ENCODE data around the gene LGMN. TPM values are rescaled to one million over a fixed set of nuclear protein-coding genes. Genes with fewer than 3 reads are reported as not detected.

Gene LGMN
- total RNA-seq, 2 donors from 2014 or later = 83.6 to 167 TPM

DNA sequence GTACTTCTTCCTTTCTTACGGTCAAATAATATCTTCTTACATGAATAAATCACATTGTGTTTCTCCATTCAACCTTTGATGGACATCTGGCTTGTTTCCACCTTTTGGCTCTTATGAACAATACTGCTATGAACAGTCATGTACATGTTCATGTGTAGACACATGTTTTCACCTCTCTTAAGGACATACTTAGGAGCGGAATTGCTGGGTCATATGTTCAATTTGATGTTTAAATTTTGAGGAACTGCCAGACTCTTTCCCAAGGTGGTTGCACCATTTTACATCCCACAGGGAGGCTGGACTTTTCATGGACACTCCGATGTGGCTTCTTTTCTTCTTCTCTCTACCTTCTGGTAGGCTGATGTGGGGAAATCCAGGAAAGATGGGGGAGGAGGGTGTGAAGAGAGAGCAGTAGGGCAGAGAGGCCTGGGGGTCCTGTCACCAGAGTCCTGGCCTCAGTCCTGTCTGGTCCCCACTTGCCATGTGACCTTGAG, 16.8 kb downstream of the LGMN start:
- no peak for ATAC-seq (ENCODE audit: insufficient number of reproducible peaks, low FRiP score, low read depth)
- no peak for TF ChIP-seq CTCF (IDR thresholded peaks at IDR 0.05)
- Histone ChIP-seq H3K27me3 (replicated peaks; ENCODE audit: insufficient read depth) (no peaks in the 10 kb centered on the region), H3K4me3 (no peak overlapping the region), H3K9me3 (no peaks in the 10 kb centered on the region), H3K27ac (no peak overlapping the region), H3K4me1 (ENCODE audit: control insufficient read depth in 1 of 2, low read depth in 2 of 2) (peaks cover 4 to 15% of the 10 kb centered on the region in 2 donors), H3K36me3 (peaks cover 13% of the 10 kb centered on the region)
- DNase-seq (ENCODE audit: low spot score) = no peak

- no peak for TF ChIP-seq CTCF (IDR thresholded peaks at IDR 0.05)
- Histone ChIP-seq H3K36me3 (peaks cover 13% of the 10 kb centered on the region), H3K27me3 (replicated peaks; ENCODE audit: insufficient read depth) (no peaks in the 10 kb centered on the region), H3K27ac (no peak overlapping the region), H3K9me3 (no peaks in the 10 kb centered on the region), H3K4me1 (ENCODE audit: control insufficient read depth in 1 of 2, low read depth in 2 of 2) (peaks cover 9 to 25% of the 10 kb centered on the region in 2 donors), H3K4me3 (no peak overlapping the region)
- ATAC-seq (ENCODE audit: insufficient number of reproducible peaks, low FRiP score, low read depth) (no peak), DNase-seq (ENCODE audit: low spot score) (no peak)
Observed at GRCh38 chr14:92729634-92730358, 18.6 kb downstream of the LGMN start.

DNA sequence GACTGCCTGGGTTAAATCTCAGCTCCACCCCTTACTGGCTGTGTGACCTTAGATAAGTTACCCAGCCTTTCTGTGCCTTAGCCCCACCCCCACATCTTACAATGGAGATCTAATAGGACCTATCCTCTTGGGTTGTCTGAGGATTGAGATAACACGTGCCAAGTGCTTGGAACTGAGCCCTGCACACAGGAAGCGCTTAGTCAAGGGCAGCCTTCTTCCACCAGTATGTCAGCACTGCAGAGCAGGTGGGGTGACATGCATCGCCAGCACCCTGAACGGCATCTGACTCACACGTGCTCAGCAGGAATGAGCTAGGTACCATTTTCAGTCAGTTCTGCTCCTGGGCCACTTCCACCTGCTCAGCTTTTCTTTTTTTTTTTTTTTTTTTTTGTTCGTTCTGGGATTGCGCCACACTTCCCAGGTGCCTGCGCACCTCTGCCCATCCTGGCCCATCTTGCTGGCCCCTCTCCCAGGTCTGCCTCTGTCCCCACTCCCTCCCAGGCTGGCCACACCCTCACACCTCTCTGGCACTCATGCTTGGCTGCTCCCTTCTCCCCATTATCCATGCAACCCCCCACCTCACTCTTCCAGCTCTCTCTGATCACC, 19.6 kb downstream of the LGMN start:
- Histone ChIP-seq H3K27me3 (replicated peaks; ENCODE audit: insufficient read depth) (no peaks in the 10 kb centered on the region), H3K9me3 (no peaks in the 10 kb centered on the region), H3K4me1 (ENCODE audit: control insufficient read depth in 1 of 2, low read depth in 2 of 2) (peaks cover 9 to 26% of the 10 kb centered on the region in 2 donors), H3K4me3 (no peak overlapping the region), H3K36me3 (peaks cover 13% of the 10 kb centered on the region), H3K27ac (no peak overlapping the region)
- DNase-seq (ENCODE audit: low spot score) = no peak
- no peak for ATAC-seq (ENCODE audit: insufficient number of reproducible peaks, low FRiP score, low read depth)
- no peak for TF ChIP-seq CTCF (IDR thresholded peaks at IDR 0.05)

GRCh38 chr14:92726933-92727262, 21.5 kb downstream of the LGMN start:
- Histone ChIP-seq H3K36me3 (peaks cover 9% of the 10 kb centered on the region), H3K27ac (peak overlapping the region in 1 of 2 donors; percentile 43), H3K9me3 (no peaks in the 10 kb centered on the region), H3K4me3 (no peak overlapping the region), H3K27me3 (replicated peaks; ENCODE audit: insufficient read depth) (no peaks in the 10 kb centered on the region), H3K4me1 (ENCODE audit: control insufficient read depth in 1 of 2, low read depth in 2 of 2) (peaks cover 9 to 12% of the 10 kb centered on the region in 2 donors)
- ATAC-seq (ENCODE audit: insufficient number of reproducible peaks, low FRiP score, low read depth) = no peak
- DNase-seq (ENCODE audit: low spot score) = no peak
- TF ChIP-seq CTCF (IDR thresholded peaks at IDR 0.05) = no peak

- no peak overlapping the region for H3K4me3 ChIP-seq
- H3K9me3 ChIP-seq = no peaks in the 10 kb centered on the region
- peak overlapping the region in 1 of 2 donors; percentile 43 for H3K27ac ChIP-seq
- no peaks in the 10 kb centered on the region for H3K27me3 ChIP-seq (replicated peaks; ENCODE audit: insufficient read depth)
- DNase-seq (ENCODE audit: low spot score) = peak; percentile 54
- peak; percentile 81 for ATAC-seq (ENCODE audit: insufficient number of reproducible peaks, low FRiP score, low read depth)
- H3K36me3 ChIP-seq = peaks cover 4% of the 10 kb centered on the region
- peaks cover 9 to 12% of the 10 kb centered on the region in 2 donors for H3K4me1 ChIP-seq (ENCODE audit: control insufficient read depth in 1 of 2, low read depth in 2 of 2)
- TF ChIP-seq CTCF (IDR thresholded peaks at IDR 0.05) = no peak
Observed at GRCh38 chr14:92726135-92726932, 22.1 kb downstream of the LGMN start.

Measured in thoracic aorta (tissue), 2 donors.